Left lung (tissue), 10 donors: ENCODE results near the gene OR51A2. TPM values are rescaled to one million over a fixed set of nuclear protein-coding genes. Genes with fewer than 3 reads are reported as not detected.

Experiments
- ATAC-seq: fragments of 200-7000 bp; cut with Tn5 transposase; one replicate; pipeline ENCODE4 v1.9.1; 2020; ENCODE audit warnings: moderate library complexity
- DNase-seq, 4 donors: peaks; one replicate each; pipeline ENCODE4 v3.0.0-alpha.2; 2013 to 2020
- H3K27ac ChIP-seq, 2 donors: fragments of 200-600 bp; sonication (generic) in 1 of 2; one replicate each; pipeline versions ENCODE4 v1.5.0 to v1.8.0; 2020 to 2021
- H3K27me3 ChIP-seq, 2 donors: fragments of 200-600 bp; sonication (generic) in 1 of 2; one replicate each; pipeline versions ENCODE4 v1.5.0 to v1.8.0; 2020 to 2021
- H3K36me3 ChIP-seq, 2 donors: fragments of 200-600 bp; sonication (generic) in 1 of 2; one replicate each; pipeline versions ENCODE4 v1.5.0 to v1.8.0; 2020 to 2021
- H3K4me1 ChIP-seq, 2 donors: fragments of 200-600 bp; one replicate each; pipeline ENCODE4 v1.8.0; 2021
- H3K4me3 ChIP-seq, 2 donors: fragments of 200-600 bp; sonication (generic) in 1 of 2; one replicate each; pipeline versions ENCODE4 v1.5.0 to v1.8.0; 2020 to 2021; ENCODE audit warnings: mild to moderate bottlenecking in 1 of 2
- H3K9me3 ChIP-seq, 2 donors: fragments of 200-600 bp; sonication (generic) in 1 of 2; one replicate each; pipeline versions ENCODE4 v1.5.0 to v1.8.0; 2020 to 2021
- CTCF ChIP-seq, 2 donors: fragments of 200-600 bp; sonication (generic) in 1 of 2; IDR thresholded peaks; one replicate each; pipeline versions ENCODE4 v1.5.0 to v1.8.0; 2021; ENCODE audit warnings: antibody characterized with exemption in 2 of 2
- intact Hi-C, 2 donors: fragments of 100-400 bp; cut with DNase I; formaldehyde crosslinking; loops; one replicate each; pipeline versions ENCODE4 v1.11.2 to v1.14.2; 2022
- polyA plus RNA-seq, 6 donors: library from polyadenylated mRNA; unstranded; fragments of 120-200 nt; gene quantifications; one replicate each; pipeline ENCODE4 v1.2.1, GENCODE V29; 2013; ENCODE audit not compliant: insufficient read length in 6 of 6
- total RNA-seq, 2 donors: library from RNA; stranded (reverse); fragmentation: NEBNext Ultra II Directional; extraction: Animal tissue kit (Norgen Biotek cat#: 25700); gene quantifications; one replicate each; pipeline ENCODE4 v1.2.1, GENCODE V29; 2021
- donor health status: DM: no; HTN: yes; CAD: no.
- donor health status: DM: no; HTN: no; CAD: no.

OR51A2 gene
- total and polyA plus RNA-seq, 8 donors: not detected

- no peaks in the 10 kb centered on the region for H3K36me3 ChIP-seq
- intact Hi-C loops: no loop called here
- no peaks in the 10 kb centered on the region for H3K27me3 ChIP-seq
- no peaks in the 10 kb centered on the region for H3K4me1 ChIP-seq
- H3K9me3 ChIP-seq: no peaks in the 10 kb centered on the region
- H3K27ac ChIP-seq: no peak overlapping the region
- ATAC-seq (no peak), DNase-seq (no peak)
- TF ChIP-seq CTCF (IDR thresholded peaks at IDR 0.05): no peak
- H3K4me3 ChIP-seq: no peak overlapping the region
These were observed 27.2 kb upstream of the OR51A2 start for GRCh38 chr11:4982678-4983077.

DNA sequence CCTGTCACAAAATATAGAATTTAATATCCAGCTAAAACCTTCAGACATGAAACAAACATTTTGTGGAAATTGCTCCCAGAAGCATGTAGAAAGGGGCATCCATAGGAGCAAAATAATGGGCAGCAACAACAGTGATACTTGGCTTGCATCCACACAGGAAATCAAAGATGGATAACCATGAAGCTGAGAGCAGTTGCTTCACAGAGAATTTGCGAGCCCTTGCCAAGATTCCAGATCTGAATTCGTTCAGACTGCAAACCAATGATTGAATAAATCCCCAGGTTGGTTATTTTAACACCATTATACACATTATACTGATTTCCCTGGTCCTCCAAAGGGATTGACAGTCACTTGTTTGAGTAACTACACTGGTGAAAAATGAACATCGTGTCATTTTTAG is 23.5 kb upstream of the OR51A2 start:
- no peak for TF ChIP-seq CTCF (IDR thresholded peaks at IDR 0.05)
- ATAC-seq (no peak), DNase-seq (peak in 2 of 4 donors; percentile 3 to 19)
- intact Hi-C loops: no loop called here
- Histone ChIP-seq H3K4me3 (no peak overlapping the region), H3K27ac (no peak overlapping the region), H3K4me1 (no peaks in the 10 kb centered on the region), H3K36me3 (no peaks in the 10 kb centered on the region), H3K27me3 (no peaks in the 10 kb centered on the region), H3K9me3 (no peaks in the 10 kb centered on the region)

DNA sequence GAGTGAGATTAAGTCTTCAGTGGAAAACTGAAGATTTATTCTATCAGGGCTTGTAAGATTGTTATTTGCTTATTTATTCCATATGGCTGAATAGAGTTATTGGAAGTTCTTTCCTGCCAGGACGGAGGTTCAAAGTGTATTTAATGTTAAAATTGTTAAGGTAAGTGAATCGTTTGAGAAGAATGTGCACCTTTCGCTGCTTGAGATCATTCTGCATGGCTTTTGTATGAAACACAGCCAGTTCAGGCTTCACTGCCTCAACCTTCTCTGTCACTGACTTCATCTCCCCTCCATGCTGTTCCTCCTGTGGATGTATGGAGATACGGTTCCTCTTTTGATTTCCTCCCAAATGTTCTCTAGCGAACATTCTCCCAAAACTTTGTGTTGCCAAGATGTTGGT is 19.9 kb upstream of the OR51A2 start:
- intact Hi-C loops: no loop called here
- no peaks in the 10 kb centered on the region for H3K9me3 ChIP-seq
- no peak for DNase-seq

DNA sequence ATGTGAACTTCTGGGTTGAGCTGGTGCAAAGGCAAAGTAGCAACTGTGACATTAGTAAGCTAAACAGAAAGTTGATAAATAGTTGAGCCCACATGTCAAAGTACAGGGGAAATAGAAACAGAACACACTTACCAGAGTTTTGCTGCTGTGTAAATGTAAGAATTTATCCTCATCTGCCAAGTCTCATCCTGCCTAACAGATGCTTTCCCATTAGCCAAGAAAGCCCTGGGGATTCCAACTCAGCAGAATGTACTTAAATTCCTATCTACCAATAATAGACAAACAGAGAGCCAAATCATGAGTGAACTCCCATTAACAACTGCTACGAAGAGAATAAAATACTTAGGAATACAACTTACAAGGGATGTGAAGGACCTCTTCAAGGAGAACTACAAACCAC is 7.3 kb upstream of the OR51A2 start:
- TF ChIP-seq CTCF (IDR thresholded peaks at IDR 0.05): no peak
- H3K27ac ChIP-seq: no peak overlapping the region
- no peak overlapping the region for H3K4me3 ChIP-seq
- H3K4me1 ChIP-seq: no peaks in the 10 kb centered on the region
- no peaks in the 10 kb centered on the region for H3K27me3 ChIP-seq
- no peak for DNase-seq
- no peak for ATAC-seq
- no peaks in the 10 kb centered on the region for H3K36me3 ChIP-seq
- intact Hi-C loops: no loop called here
- H3K9me3 ChIP-seq: peaks cover 0 to 3% of the 10 kb centered on the region in 2 donors

More for the DNA sequence above, 19.9 kb upstream of the OR51A2 start:
- no peak for ATAC-seq
- no peaks in the 10 kb centered on the region for H3K27me3 ChIP-seq
- TF ChIP-seq CTCF (IDR thresholded peaks at IDR 0.05): no peak
- no peak overlapping the region for H3K4me3 ChIP-seq
- H3K27ac ChIP-seq: no peak overlapping the region
- H3K4me1 ChIP-seq: no peaks in the 10 kb centered on the region
- H3K36me3 ChIP-seq: no peaks in the 10 kb centered on the region

GRCh38 chr11:4960877-4961276 is 5.4 kb upstream of the OR51A2 start:
- Histone ChIP-seq H3K4me1 (no peaks in the 10 kb centered on the region), H3K27ac (no peak overlapping the region), H3K36me3 (no peaks in the 10 kb centered on the region), H3K27me3 (no peaks in the 10 kb centered on the region), H3K4me3 (no peak overlapping the region), H3K9me3 (peaks cover 0 to 3% of the 10 kb centered on the region in 2 donors)
- intact Hi-C loops: no loop called here
- ATAC-seq (no peak), DNase-seq (no peak)
- TF ChIP-seq CTCF (IDR thresholded peaks at IDR 0.05): no peak
